ENCODE results near the gene TRPM3.

DNA sequence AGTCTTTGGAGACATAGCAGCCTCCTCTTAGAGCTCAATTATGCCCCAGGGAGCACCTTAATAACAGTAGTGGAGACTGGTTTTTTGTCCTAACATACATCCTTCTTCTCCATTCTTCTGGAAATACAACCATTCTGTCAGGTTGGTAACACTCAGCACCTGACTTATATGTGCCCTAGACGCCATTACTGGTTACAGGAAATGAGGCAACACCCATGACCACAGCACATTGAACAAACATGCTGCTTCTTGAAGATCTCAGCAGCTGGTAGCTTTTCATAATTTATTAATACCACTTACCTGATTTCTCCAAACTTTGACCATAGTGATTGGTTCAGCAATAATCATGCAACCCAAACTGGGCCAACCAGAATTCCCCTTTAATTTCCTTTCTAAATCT lies 25.1 kb upstream of the TRPM3 start:
- no peak for TF ChIP-seq POLR2A (IDR thresholded peaks at IDR 0.05)
- TF ChIP-seq, protein P1, sequence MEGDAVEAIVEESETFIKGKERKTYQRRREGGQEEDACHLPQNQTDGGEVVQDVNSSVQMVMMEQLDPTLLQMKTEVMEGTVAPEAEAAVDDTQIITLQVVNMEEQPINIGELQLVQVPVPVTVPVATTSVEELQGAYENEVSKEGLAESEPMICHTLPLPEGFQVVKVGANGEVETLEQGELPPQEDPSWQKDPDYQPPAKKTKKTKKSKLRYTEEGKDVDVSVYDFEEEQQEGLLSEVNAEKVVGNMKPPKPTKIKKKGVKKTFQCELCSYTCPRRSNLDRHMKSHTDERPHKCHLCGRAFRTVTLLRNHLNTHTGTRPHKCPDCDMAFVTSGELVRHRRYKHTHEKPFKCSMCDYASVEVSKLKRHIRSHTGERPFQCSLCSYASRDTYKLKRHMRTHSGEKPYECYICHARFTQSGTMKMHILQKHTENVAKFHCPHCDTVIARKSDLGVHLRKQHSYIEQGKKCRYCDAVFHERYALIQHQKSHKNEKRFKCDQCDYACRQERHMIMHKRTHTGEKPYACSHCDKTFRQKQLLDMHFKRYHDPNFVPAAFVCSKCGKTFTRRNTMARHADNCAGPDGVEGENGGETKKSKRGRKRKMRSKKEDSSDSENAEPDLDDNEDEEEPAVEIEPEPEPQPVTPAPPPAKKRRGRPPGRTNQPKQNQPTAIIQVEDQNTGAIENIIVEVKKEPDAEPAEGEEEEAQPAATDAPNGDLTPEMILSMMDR (IDR thresholded peaks at IDR 0.05 in 4 of 5, conservative IDR thresholded peaks at IDR 0.05 in 1 of 5): no peak

Data from gastrocnemius medialis (tissue), 4 donors.